D721Med (cell line): ENCODE measurements around the gene NR1H3.

Source experiments
- DNase-seq: peaks from one replicate; pipeline ENCODE4 v3.0.0; 2011; ENCODE audit warnings: low spot score; ENCODE audit not compliant: insufficient read length
- FAIRE-seq: peaks from 2 replicates; lab custom pipeline; 2011; peaks lifted over from hg19 to GRCh38; lab: Jason Lieb, UNC
- TF ChIP-seq, protein P1 (sequence below): IDR thresholded peaks from 2 replicates; pipeline ENCODE4 v1.5.1; 2012; ENCODE audit warnings: mild to moderate bottlenecking, control low read depth; ENCODE audit not compliant: insufficient read depth; ENCODE audit errors: missing control alignments

Gene NR1H3

DNA sequence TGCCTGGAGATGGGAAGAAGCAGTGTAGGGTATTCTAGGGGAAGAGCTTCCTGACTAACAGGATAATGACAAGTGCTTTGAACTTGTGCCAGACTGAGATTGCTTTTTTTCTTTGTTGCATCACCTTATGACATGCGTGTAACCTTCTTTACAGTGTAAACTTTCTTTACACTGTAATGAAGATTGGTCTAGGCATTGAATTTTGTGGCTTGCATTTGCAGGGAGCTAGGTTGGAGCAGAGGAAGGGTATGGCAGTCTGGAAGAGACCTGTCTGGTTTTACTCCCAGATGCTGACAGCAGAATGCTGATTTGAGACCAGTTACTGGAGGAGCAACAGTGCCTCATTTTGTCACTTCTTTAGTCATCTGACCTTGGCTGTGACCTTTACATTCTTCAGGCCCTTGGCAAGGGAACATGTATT, 37.4 kb upstream of the NR1H3 start:
- FAIRE-seq (no peak), DNase-seq (no peak)
- TF ChIP-seq, protein P1, sequence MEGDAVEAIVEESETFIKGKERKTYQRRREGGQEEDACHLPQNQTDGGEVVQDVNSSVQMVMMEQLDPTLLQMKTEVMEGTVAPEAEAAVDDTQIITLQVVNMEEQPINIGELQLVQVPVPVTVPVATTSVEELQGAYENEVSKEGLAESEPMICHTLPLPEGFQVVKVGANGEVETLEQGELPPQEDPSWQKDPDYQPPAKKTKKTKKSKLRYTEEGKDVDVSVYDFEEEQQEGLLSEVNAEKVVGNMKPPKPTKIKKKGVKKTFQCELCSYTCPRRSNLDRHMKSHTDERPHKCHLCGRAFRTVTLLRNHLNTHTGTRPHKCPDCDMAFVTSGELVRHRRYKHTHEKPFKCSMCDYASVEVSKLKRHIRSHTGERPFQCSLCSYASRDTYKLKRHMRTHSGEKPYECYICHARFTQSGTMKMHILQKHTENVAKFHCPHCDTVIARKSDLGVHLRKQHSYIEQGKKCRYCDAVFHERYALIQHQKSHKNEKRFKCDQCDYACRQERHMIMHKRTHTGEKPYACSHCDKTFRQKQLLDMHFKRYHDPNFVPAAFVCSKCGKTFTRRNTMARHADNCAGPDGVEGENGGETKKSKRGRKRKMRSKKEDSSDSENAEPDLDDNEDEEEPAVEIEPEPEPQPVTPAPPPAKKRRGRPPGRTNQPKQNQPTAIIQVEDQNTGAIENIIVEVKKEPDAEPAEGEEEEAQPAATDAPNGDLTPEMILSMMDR, result no peak

GRCh38 chr11:47222696-47223095, 35.1 kb upstream of the NR1H3 start:
- no peak for DNase-seq
- TF ChIP-seq, protein P1, result no peak
- no peak for FAIRE-seq

DNA sequence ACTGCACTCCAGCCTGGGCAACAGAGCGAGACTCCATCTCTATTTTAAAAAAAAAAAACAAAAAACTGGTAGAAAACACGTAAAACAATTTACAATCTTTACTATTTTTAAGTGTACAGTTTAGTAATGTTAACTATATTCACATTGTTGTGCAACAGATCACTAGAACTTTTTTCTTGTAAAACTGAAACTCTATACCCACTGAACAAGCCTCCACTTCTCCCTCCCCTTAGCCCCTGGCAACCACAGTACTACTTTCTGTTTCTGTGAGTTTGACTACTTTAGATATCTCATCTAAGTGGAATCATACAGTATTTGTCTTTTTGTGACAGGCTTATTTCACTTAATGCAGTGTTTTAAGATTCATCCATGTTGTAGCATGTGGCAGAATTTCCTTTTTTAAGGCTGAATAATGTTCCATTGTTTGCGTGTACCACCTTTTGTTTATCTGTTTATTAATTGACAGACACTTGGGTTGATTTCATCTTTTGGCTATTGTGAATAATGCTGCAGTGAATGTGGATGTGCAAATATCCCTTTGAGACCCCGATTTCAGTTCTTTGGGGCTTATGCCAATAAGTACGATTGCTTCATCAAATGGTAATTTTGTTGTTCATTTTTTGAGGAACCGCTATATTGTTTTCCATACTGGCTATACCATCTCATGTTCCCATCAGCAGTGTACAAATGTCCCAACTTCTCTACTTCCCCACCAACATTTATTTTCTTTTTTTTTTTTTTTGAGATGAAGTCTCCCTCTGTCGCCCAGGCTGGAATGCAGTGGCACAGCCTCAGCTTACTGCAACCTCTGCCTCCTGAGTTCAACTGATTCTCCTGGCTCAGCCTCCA, 32.0 kb upstream of the NR1H3 start:
- TF ChIP-seq, protein P1, result no peak
- DNase-seq, result no peak
- FAIRE-seq, result no peak

DNA sequence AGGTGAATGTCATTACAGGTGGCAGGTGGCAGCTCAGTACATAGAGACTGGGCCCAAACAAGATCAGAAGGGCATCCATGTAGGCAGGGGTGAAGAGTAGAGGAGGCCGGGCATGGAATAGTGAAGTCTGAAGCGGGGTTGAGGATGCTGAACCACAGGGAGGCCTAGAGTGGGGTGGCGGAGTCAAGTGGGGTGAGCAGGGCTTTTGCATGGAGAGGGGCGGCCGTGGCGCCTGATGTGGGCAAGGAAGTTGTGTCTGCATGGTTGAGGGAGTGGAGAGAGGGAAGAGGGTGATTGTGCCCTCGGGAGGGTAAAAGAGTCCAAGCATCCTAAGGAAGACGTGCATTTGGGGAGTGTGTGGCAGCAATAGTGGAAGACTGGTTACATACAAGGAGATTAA, 28.6 kb upstream of the NR1H3 start:
- TF ChIP-seq, protein P1, result no peak
- no peak for FAIRE-seq
- no peak for DNase-seq

DNA sequence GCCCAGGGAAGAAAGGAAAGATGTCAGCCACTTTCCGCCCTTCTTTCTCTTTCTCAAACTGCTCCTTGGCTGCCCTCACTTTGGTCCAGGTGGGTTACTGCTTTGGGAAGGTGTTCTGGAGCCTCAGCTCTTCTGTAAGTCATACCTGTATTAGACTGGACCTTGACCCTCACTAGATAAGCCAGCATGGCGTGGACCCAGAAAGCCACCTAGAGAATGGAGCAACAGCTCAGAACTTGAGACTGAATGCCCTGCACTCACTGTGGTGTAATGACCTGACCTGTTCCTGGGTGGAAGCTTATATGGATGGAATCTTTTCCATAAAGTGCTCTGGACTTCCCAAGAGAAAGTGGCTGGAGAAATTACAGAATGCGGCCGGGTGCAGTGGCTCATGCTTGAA, 24.7 kb upstream of the NR1H3 start:
- FAIRE-seq (no peak), DNase-seq (no peak)
- TF ChIP-seq, protein P1, result no peak

- FAIRE-seq, result no peak
- TF ChIP-seq, protein P1, result peak; percentile 33
- DNase-seq, result no peak
Observed at GRCh38 chr11:47233989-47234668, 23.7 kb upstream of the NR1H3 start.

DNA sequence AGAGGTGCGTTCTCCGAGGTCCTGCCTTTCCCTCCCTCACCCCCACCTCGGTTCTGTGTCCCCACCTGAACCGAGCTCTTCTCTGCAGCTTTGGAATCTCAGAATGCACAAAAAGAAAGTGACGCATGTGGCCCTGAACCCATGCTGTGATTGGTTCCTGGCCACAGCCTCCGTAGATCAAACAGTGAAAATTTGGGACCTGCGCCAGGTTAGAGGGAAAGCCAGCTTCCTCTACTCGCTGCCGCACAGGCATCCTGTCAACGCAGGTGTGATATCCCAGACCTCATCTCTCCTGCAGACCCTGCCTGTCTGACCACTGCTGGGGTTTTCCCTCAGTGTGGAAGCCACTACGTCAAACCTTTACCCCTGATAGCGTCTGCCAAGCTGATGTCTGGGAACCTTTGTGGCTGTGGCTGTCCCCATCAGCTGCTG, 23.1 kb upstream of the NR1H3 start:
- DNase-seq, result no peak
- FAIRE-seq, result no peak
- TF ChIP-seq, protein P1, result no peak
